PFSK-1 (cell line): ENCODE measurements around the gene SNX13.

Source experiments
- REST ChIP-seq, 2 experiments: IDR thresholded peaks; 2 replicates each; pipeline versions ENCODE4 v1.6.1 to v1.8.0; 2011 to 2012; ENCODE audit warnings: low read depth in 2 of 2, low read length in 2 of 2, control low read depth in 1 of 2, inconsistent platforms in 1 of 2, mild to moderate bottlenecking in 1 of 2, moderate library complexity in 1 of 2; ENCODE audit not compliant: insufficient read depth in 1 of 2
- TAF1 ChIP-seq: IDR thresholded peaks from 2 replicates; pipeline ENCODE4 v1.6.1; 2012; ENCODE audit warnings: low read length, control low read depth, borderline replicate concordance; ENCODE audit not compliant: insufficient read depth

SNX13 gene

GRCh38 chr7:17741426-17741825 lies 198.9 kb downstream of the SNX13 start:
- TF ChIP-seq TAF1 (no peak), REST (IDR thresholded peaks at IDR 0.05; ENCODE audit: insufficient read depth in 1 of 2, low read depth in 2 of 2, low read length in 2 of 2) (no peak)
